Keratinocyte (primary cell): ENCODE measurements around the gene ZNF280C.

Experiments used
- EZH2 ChIP-seq: IDR thresholded peaks from one replicate; pipeline ENCODE4 v1.6.1; 2012; ENCODE audit warnings: inconsistent platforms, mild to moderate bottlenecking, low read length, moderate library complexity
- TF ChIP-seq, protein P1 (sequence below), 3 experiments: IDR thresholded peaks in 1 of 3; conservative IDR thresholded peaks in 1 of 3; optimal IDR thresholded peaks in 1 of 3; 2 replicates in 2 of 3; 3 replicates in 1 of 3; pipeline versions ENCODE3 to v1.5.1; 2011; ENCODE audit warnings: low read length in 3 of 3, mild to moderate bottlenecking in 3 of 3, moderate library complexity in 2 of 3, control low read depth in 1 of 3, inconsistent platforms in 1 of 3; ENCODE audit not compliant: insufficient read depth in 2 of 3; ENCODE audit errors: extremely low read depth in 1 of 3

DNA sequence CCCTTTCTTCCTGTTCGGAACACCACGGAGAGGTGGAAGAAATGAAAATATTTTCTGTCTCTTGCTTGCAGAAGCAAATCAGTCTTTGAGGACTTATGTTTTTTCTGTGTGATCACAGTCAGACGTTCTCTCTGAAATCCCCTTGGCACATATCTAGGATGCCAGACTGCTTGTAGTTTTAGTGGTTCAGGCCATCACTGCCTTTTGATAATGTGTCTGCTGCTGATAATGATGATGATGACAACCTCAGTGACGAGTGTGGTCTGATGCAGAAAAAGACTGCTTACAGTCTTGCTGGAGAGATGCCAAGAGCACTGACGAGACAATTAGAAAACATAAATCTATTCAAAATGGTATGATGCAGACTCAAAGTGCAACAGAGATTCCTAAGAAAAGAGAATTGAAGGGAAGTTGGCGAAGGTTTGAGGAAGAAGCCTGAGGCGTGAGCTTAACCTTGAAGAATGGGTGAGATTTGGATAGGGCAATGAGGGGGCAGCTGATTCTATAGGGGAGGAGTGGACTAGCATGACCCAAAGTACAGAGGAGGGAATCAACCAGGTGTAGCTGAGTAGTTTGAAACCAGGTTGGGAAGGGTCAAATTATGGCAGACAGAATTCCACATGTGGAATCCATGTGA is 89.0 kb downstream of the ZNF280C start:
- TF ChIP-seq, protein P1, sequence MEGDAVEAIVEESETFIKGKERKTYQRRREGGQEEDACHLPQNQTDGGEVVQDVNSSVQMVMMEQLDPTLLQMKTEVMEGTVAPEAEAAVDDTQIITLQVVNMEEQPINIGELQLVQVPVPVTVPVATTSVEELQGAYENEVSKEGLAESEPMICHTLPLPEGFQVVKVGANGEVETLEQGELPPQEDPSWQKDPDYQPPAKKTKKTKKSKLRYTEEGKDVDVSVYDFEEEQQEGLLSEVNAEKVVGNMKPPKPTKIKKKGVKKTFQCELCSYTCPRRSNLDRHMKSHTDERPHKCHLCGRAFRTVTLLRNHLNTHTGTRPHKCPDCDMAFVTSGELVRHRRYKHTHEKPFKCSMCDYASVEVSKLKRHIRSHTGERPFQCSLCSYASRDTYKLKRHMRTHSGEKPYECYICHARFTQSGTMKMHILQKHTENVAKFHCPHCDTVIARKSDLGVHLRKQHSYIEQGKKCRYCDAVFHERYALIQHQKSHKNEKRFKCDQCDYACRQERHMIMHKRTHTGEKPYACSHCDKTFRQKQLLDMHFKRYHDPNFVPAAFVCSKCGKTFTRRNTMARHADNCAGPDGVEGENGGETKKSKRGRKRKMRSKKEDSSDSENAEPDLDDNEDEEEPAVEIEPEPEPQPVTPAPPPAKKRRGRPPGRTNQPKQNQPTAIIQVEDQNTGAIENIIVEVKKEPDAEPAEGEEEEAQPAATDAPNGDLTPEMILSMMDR (optimal IDR thresholded peaks at IDR 0.05 in 1 of 3, IDR thresholded peaks at IDR 0.05 in 1 of 3, conservative IDR thresholded peaks at IDR 0.05 in 1 of 3; ENCODE audit: extremely low read depth in 1 of 3, insufficient read depth in 2 of 3, low read length in 3 of 3), result no peak
- no peak for TF ChIP-seq EZH2
